Erythroblast (primary cell): ENCODE results near the gene PITPNM2.

Source experiments
- GATA1 ChIP-seq: IDR thresholded peaks from 2 replicates; pipeline ENCODE4 v1.6.1; 2011; ENCODE audit warnings: low read depth, mild to moderate bottlenecking, control low read depth, low read length, moderate library complexity
- POLR2A ChIP-seq: IDR thresholded peaks from 2 replicates; pipeline ENCODE4 v1.6.1; 2011; ENCODE audit warnings: mild to moderate bottlenecking, low read length

DNA sequence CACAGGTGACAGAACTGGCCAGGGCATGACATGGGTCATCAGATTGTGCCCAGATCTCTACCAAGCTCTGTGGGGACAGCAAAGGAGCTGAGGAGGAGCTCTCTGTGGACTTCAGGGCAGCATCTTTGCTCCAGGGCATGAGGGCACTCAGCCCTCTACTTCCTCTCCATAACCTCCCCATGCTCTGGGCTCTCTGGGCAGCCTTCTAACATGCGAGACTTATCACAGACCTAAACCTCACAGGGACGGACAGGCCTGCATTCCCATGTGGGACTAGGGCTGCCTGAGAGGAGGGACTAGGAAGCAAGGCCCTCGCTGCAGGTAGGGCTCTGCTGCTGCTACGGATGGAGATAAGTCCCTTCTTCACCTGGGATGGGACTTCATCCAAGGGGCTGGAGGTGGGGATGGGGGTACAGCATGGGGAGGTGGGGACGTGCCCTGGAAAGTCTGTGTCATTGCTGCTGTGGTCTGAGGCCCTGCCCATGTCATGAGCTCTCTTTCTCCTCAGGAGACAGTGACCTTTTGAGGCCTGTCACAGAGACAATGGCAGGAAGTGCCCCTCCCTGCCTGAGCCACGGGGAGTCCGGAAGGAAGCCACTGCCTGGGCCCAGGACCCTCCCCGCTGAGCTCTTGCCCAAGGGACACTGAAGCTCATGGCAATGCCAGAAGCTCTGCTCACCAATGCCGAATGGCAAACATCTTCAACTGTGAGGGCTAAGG is 44.1 kb downstream of the PITPNM2 start:
- TF ChIP-seq POLR2A, result no peak
- no peak for TF ChIP-seq GATA1
